NCI-H1436 (cell line): ENCODE measurements around the gene MORN1.

Experiments
- DNase-seq: peaks from one replicate; lab custom pipeline; 2025; lab: John Stamatoyannopoulos, UW

The MORN1 gene

DNA sequence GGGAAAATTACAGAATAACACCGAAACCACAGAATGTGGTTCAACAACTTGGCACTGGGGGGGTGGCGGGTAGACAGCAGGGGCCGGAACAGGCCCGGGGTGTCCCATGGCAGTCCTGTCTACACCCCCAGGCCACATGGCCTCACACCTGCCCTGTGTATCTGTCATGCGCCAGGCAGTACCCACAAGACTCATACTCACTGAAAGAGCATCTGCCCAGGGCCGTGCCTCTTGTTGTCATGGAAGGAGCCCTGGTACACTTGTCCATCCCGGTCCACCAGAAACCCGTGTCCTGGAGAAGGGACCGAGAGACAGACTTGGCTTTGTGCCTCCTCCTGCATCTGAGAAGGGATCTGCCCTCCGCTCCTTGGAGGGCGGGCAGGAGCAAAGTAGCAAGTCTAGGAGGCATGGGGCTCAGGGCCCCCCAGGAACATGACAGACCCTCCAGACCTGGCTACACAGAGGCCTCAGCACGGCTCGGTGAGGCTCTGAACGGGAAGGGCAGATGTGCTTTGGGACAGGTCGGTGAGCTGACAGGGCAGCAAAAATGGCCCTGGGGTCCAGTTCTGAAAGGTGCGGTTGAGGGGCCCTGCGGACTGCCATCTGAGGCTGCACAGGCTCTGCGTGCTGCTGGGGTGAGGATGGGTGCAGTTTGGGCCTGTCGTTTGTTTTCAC lies 5.6 kb downstream of the MORN1 start:
- DNase-seq = no peak

DNA sequence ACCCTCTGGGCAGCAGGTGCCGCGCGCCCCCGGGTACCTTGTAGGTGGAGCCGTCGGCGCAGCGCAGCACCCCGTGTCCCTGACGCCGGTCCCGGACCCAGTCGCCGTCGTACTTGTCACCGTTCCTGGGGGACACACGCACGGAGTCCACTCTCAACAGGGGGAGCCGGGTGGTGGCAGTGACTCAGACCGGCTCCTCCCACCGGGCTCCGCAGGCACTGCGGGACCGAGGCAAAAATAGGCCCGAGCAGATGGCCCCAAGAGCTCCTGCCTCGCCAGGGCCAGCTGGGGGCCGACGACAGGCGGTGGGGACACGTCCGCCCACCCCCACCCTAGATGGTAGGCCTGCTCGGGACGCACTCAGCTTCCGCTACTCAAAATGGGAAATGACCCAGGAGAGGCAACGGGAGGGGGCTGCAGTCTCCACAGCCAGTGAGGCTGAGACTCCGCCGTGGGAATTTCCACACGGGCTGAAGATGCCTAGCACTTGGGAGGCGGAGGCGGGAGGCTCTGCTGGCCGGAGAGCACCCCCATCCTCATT lies 6.3 kb downstream of the MORN1 start:
- no peak for DNase-seq

GRCh38 chr1:2384130-2384860 lies 7.1 kb downstream of the MORN1 start:
- DNase-seq = no peak

GRCh38 chr1:2383576-2383975 lies 7.8 kb downstream of the MORN1 start:
- DNase-seq = no peak

- no peak for DNase-seq
Measured at GRCh38 chr1:2382621-2383361, 8.6 kb downstream of the MORN1 start.

DNA sequence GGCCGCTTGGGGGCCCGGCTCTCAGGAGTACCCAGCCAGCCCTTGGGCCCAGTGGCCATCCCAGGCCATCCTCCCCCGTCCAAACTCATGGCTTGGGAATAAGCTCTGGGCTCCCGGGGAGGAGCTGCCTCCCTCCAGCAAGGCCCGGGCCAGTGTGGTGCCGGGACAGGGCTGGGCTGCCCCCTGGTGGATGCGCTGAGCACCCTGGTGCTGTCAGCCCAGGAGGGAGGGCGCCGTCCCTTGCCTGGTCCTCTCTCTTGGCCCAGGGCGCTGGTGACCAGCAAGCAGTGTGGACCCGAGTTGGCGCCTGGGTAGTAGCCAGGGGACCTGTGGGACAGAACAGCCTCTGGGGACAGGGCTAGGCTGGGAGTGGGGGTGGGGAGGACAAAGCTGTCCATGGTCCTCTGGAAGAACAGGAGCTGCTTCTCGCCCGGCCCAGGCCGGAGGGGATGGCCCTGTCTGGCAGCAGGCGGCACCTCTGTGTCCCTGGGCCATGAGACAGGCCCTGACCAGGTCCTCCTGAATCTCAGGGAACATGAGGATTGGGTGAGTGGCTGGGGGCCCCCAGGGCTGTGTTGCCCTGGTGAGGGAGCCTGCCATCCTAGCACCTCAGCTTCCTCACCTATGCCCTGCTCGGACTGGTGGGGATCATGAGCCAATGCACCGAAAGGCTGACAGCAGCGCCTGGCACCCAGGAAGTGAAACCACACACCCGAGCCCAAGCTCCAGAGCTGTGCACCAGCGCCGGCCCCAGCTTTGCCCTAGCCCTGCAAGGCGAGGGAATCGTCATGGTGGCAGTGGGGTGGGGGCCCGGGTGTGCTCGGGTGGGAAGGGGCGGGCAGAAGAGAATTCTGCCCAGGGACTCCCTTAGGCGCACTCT lies 9.4 kb downstream of the MORN1 start:
- no peak for DNase-seq

- DNase-seq = no peak
Measured at GRCh38 chr1:2380816-2381591, 10.3 kb downstream of the MORN1 start.

DNA sequence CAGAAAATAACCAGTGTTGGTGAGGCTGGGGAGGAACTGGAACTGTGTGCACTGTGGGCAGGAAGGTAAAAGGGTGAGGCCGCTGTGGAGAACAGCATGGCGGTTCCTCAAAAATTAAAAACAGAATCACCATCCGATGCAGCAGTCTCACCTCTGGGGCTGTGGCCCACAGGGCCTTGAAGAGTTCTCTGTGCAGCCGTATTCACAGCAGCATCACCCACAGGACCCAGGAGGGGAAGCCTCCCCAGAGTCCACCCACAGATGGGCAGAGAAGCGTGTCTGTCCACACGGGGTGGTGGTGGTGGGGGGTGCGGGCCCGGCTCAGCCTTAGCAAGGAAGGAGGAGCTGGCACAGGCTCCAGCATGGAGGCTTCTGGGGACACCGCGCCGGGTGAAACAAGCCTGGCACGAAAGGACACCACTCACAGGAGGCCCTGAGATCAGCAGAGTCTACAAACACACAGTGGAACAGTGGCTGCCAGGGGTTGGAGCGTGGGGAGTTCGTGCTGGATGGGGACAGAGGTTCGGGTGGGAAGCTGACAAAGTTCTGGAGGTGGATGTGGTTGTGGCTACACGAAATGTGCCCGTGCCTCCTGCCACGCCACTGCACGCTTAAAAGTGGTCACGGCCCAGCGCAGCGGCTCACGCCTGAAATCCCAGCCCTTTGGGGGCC lies 11.5 kb downstream of the MORN1 start:
- no peak for DNase-seq

DNA sequence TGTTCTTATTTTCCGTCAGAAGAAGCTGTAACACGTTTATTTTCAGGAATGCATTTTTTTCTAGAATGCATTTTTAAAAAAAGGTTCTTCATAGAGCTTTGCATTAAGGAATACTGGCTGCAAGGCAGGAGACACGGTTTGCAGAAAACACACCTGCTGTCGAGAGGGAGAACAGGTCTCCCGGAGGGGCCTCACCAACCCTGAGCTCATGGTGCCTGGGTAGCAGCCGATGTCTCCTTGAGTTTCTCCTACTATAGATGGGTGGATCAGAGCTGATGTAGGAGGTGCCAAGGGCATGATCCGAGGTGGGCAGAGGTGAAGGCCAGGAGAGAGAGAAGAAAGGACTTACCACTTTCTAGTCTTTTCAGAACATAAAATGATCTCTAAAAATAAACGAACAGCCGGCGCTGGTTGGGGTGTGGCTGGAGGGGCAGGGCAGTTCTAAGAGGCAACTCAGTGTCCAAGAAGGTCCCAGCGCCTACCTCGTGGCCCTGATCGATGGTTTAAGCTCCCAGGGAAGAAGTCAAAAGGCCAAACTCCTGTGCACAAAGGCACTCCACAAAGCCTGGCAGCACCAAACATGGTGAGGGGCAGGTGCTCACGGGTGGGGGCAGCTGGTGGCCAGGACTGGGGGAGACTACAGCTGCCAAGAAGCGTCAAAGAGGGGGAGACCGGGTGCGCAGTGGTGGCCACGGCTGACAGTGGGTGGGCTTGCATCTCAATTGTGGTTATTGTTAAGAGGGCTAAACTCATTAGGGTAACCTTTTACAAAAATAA lies 12.2 kb downstream of the MORN1 start:
- no peak for DNase-seq

DNA sequence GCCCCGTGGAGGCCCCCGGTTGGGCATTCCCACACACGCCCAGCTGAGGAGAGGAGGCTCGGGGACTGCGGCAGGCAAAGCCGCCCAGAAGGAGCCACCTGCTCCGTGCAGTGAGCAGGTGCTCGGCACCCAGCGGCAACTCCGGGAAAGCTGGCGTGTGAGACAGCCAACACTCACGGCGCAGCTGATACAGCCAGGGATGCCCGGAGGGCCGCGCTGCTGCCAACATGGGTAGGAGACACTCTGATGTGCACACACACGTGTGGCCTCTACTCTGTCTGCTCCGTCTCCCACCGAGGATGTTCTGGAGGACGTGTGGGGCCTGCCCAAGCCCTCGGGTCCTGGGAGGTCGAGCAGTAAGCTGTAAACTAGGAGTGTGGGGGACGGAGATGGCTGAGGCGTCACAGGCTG lies 12.9 kb downstream of the MORN1 start:
- DNase-seq = no peak

- no peak for DNase-seq
Measured at GRCh38 chr1:2377751-2378440, 13.5 kb downstream of the MORN1 start.

DNA sequence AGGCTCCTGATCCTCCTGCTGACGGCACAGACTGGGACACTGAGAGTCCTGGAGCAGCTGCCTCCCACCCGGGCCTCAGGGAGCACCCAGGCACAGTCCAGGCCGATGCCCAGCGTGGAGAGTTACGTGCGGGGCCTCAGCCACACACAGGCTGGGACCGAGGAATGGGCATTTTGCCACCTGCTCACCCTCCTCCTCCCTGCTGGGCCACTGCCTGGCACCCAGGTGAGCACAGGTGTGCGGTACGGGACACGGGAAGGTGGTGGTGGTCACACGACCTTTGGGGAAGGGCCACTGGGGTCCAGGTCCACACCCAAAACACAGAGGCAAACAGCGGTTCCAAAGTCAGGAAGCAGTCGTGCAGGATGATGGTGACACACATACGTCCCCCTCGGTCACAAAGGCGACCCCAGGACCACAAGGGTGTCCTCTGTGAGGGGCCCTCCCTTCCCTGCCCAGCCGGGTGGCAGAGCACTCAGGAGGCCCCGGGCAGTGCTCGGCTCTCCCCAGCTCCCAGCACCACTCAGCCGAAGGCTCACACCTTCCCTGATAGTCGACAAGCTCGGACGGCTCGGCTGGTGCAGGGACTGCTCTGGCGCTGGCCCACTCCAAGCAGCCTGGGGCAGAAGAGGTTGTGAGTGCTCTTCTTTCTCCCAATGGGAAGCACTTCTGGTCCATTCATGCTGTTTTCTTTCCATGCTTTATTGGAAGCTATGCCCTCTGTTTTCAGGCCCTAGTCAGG lies 14.3 kb downstream of the MORN1 start:
- DNase-seq = no peak

- DNase-seq = no peak
Measured at GRCh38 chr1:2376261-2376741, 15.1 kb downstream of the MORN1 start.

- no peak for DNase-seq
Measured at GRCh38 chr1:2375923-2376260, 15.5 kb downstream of the MORN1 start.

DNA sequence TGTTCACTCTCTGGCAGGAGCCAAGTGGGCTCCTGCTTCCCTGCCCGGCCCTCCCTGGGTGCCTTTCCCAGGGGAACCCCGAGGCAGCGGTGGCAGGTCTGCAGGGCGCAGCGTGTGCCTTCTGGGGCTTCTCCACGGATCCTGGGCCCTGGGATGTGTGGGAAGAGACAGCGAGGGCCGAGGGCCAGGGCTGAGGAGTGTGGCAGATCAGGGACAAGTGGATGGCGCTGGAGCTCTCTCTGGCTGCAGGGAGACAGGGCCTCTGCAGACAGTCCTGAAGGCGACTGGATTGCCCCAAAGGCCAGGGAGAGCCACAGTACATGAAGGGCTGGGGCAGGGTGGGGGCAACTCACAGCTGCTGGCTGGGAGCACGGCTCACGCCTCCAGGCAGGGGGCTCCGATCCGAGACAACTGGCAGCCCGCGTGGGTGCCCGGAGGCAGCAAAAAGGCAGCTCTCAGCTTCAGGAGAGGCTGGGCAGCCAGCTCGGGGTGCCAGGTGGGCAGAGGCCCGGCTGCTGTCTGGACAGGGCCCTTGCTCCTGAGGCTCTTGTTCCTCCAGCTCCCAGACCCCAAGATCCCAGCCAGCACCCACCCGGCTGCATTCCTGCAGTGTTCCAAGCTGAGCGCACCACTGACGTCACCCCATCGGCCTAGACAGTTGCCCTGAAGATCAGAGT lies 16.0 kb downstream of the MORN1 start:
- DNase-seq = no peak

DNA sequence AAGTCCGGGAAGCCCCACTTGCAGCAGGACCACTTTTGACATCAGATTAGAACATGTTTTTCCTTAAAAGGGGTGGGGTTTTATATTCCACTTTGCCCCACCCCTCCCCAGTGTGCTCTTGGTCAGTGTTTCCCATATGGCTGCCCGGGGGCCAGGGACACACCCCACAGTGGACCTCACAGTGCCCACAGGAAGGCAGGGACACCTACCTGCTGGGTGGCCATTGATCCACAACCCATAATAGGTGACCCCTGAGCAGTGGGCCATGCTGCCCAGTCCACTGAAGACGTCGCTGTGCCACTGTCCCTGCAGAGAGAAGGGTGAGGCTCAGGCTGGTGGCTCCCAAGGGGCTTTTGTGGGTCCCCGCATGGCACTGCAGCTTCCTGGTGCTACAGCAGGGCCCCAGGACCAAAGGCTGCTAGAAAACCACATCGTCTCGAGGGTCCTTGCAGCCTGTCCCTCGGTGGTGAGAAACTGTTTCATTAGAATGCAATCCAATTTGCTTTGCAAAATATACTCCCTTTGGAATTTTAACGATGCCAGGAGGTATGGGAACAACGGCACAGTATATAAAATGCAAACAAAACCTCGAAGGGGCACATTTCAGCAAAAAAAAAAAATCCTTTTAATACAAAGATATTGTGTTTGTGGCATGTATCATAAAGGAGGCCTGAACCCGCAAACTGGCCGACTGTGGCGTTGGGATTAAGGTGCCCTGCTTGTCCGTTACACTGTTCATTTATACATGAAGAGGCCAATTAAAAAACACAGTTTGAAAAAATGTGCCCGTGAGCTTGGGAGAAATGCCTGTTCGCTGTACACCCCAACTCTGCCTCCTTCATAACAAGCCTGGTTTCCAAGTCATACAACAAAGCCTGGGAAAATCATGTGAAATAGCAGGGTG lies 16.9 kb downstream of the MORN1 start:
- DNase-seq = no peak
